GM23248 (cell line): Measurements from ENCODE around the gene BICRA. TPM values are rescaled to one million over a fixed set of nuclear protein-coding genes. Genes with fewer than 3 reads are reported as not detected.
"Not testable (repeated sequence)": the region's sequence is repeated elsewhere in the genome, so short reads cannot be mapped to it uniquely, and the experiment has no call there.

ENCODE experiments used
- DNase-seq: peaks from one replicate; pipeline ENCODE4 v3.0.0-alpha.2; 2015
- H2AFZ ChIP-seq: fragments of 200-600 bp; sonication (generic); 2 replicates; pipeline ENCODE4 v1.6.1; 2016; ENCODE audit warnings: antibody characterized with exemption
- H3F3A ChIP-seq: fragments of 200-600 bp; sonication (generic); 2 replicates; pipeline ENCODE4 v1.6.1; 2016; ENCODE audit warnings: mild to moderate bottlenecking, antibody characterized with exemption, mixed run types; ENCODE audit not compliant: insufficient read depth
- H3K27ac ChIP-seq: fragments of 200-600 bp; sonication (generic); 2 replicates; pipeline ENCODE4 v1.5.1; 2016; ENCODE audit warnings: mild to moderate bottlenecking
- H3K27me3 ChIP-seq: fragments of 200-600 bp; sonication (generic); replicated peaks from 2 replicates; pipeline ENCODE4 v1.6.1; 2016; ENCODE audit warnings: mild to moderate bottlenecking; ENCODE audit not compliant: insufficient read depth
- H3K36me3 ChIP-seq: fragments of 200-600 bp; sonication (generic); 2 replicates; pipeline ENCODE4 v1.6.1; 2016; ENCODE audit warnings: low read depth, mild to moderate bottlenecking
- H3K4me1 ChIP-seq: fragments of 200-600 bp; sonication (generic); 2 replicates; pipeline ENCODE4 v1.6.1; 2016; ENCODE audit warnings: mild to moderate bottlenecking; ENCODE audit not compliant: insufficient read depth
- H3K4me2 ChIP-seq: fragments of 200-600 bp; sonication (generic); one replicate; pipeline ENCODE4 v1.6.1; 2016; ENCODE audit warnings: mild to moderate bottlenecking; ENCODE audit not compliant: unreplicated experiment
- H3K4me3 ChIP-seq: fragments of 200-600 bp; sonication (generic); 2 replicates; pipeline ENCODE4 v1.5.1; 2016; ENCODE audit warnings: mild to moderate bottlenecking
- H3K79me2 ChIP-seq: fragments of 200-600 bp; sonication (generic); 2 replicates; pipeline ENCODE4 v1.6.1; 2016; ENCODE audit warnings: mild to moderate bottlenecking; ENCODE audit not compliant: insufficient read depth
- H3K9ac ChIP-seq: fragments of 200-600 bp; sonication (generic); 2 replicates; pipeline ENCODE4 v1.6.1; 2016; ENCODE audit warnings: mild to moderate bottlenecking
- H3K9me2 ChIP-seq: fragments of 200-600 bp; sonication (generic); 2 replicates; pipeline ENCODE4 v1.6.1; 2016; ENCODE audit warnings: mixed run types, mild to moderate bottlenecking, moderate library complexity; ENCODE audit not compliant: insufficient read depth
- H3K9me3 ChIP-seq: fragments of 200-600 bp; sonication (generic); one replicate; pipeline ENCODE4 v1.6.1; 2017; ENCODE audit warnings: low read depth
- H4K20me1 ChIP-seq: fragments of 200-600 bp; sonication (generic); 2 replicates; pipeline ENCODE4 v1.6.0; 2016; ENCODE audit not compliant: insufficient read depth
- EZH2 ChIP-seq: fragments of 200-600 bp; sonication (generic); IDR thresholded peaks from 2 replicates; pipeline ENCODE4 v1.6.1; 2018; ENCODE audit warnings: antibody characterized with exemption, mild to moderate bottlenecking; ENCODE audit not compliant: insufficient read depth, poor library complexity, severe bottlenecking
- EZH2phosphoT487 ChIP-seq: fragments of 200-600 bp; sonication (generic); IDR thresholded peaks from 2 replicates; pipeline ENCODE4 v1.6.1; 2018; ENCODE audit warnings: antibody characterized with exemption, moderate library complexity, mild to moderate bottlenecking, low read depth; ENCODE audit not compliant: insufficient read depth
- WGBS, 2 experiments: methylation state at CpG; one replicate each; pipeline ENCODE4 v1.1.6; 2015 to 2017; ENCODE audit warnings: low lambda C conversion rate in 2 of 2, low coverage in 1 of 2; ENCODE audit errors: missing lambda C conversion rate in 2 of 2; 5-methylcytosine and 5-hydroxymethylcytosine counted together
- in situ Hi-C: fragments of 300-500 bp; cut with MboI; formaldehyde crosslinking; loops from 2 replicates; pipeline ENCODE4 v1.15.0; 2020
- polyA plus RNA-seq: library from polyadenylated mRNA; unstranded; fragments of >200 nt; fragmentation: Nextera tagmentation; extraction: Ambion mirVana; gene quantifications from 2 replicates; pipeline ENCODE4 v1.2.1, GENCODE V29; 2016
- total RNA-seq: library from RNA; depleted of rRNA; stranded (reverse); fragments of >200 nt; shearing (Covaris generic); gene quantifications from 2 replicates; pipeline ENCODE4 v1.2.3, GENCODE V29; 2014

BICRA gene
- total and polyA plus RNA-seq, 2 experiments from 2014 or later = 0.86 to 1.1 TPM

- Histone ChIP-seq H3K79me2 (no peaks in the 10 kb centered on the region), H4K20me1 (no peaks in the 10 kb centered on the region), H3F3A (no peaks in the 10 kb centered on the region), H3K4me1 (0 out of 2 replicates have a peak, but pooled peaks cover 5% of the 10 kb centered on the region), H3K4me3 (no peak overlapping the region), H2AFZ (no peak overlapping the region), H3K27ac (no peak overlapping the region), H3K36me3 (no peaks in the 10 kb centered on the region), H3K9me3 (no peaks in the 10 kb centered on the region), H3K9ac (no peak overlapping the region), H3K4me2 (no peak overlapping the region), H3K9me2 (no peaks in the 10 kb centered on the region), H3K27me3 (no peaks in the 10 kb centered on the region)
- TF ChIP-seq EZH2 (no peak), EZH2phosphoT487 (no peak)
- no peak for DNase-seq
- 71 to 73% methylated on average over 5 to 6 of the region's 6 CpGs for WGBS, 2 experiments
- in situ Hi-C loops = no loop called here
Measured at GRCh38 chr19:47581605-47582319, 27.2 kb upstream of the BICRA start.

- Histone ChIP-seq H3K4me1 (0 out of 2 replicates have a peak, but pooled peaks cover 5% of the 10 kb centered on the region), H3K27me3 (no peaks in the 10 kb centered on the region), H3K36me3 (no peaks in the 10 kb centered on the region), H3K4me3 (no peak overlapping the region), H3K9me3 (no peaks in the 10 kb centered on the region), H3K27ac (no peak overlapping the region), H4K20me1 (no peaks in the 10 kb centered on the region), H3K9ac (no peak overlapping the region), H2AFZ (peak overlapping the region; percentile 45; the same call in 1 of the 2 replicates), H3K4me2 (no peak overlapping the region), H3K79me2 (no peaks in the 10 kb centered on the region), H3F3A (no peaks in the 10 kb centered on the region), H3K9me2 (no peaks in the 10 kb centered on the region)
- 45 to 48% methylated on average over 6 of the region's 6 CpGs for WGBS, 2 experiments
- no peak for TF ChIP-seq EZH2
- TF ChIP-seq EZH2phosphoT487 = no peak
- no peak for DNase-seq
- in situ Hi-C loops = no loop called here
Measured at GRCh38 chr19:47582320-47582909, 26.5 kb upstream of the BICRA start.

GRCh38 chr19:47583161-47583560 is 25.8 kb upstream of the BICRA start:
- H3K4me1 ChIP-seq, in situ Hi-C loops, DNase-seq, H2AFZ ChIP-seq, H3F3A ChIP-seq, H3K4me3 ChIP-seq, H3K27ac ChIP-seq, H3K9me2 ChIP-seq, H3K9me3 ChIP-seq, H3K9ac ChIP-seq, H3K4me2 ChIP-seq, H4K20me1 ChIP-seq, H3K27me3 ChIP-seq, H3K79me2 ChIP-seq, H3K36me3 ChIP-seq: not testable (repeated sequence)
- 79 to 86% methylated on average over 1 of the region's 1 CpG for WGBS, 2 experiments

- no peak overlapping the region for H2AFZ ChIP-seq
- H3K9me3 ChIP-seq = no peaks in the 10 kb centered on the region
- H3K9me2 ChIP-seq = no peaks in the 10 kb centered on the region
- no peaks in the 10 kb centered on the region for H3K27me3 ChIP-seq
- no peak for TF ChIP-seq EZH2
- TF ChIP-seq EZH2phosphoT487 = no peak
- no peak overlapping the region for H3K4me2 ChIP-seq
- WGBS, 2 experiments = 77 to 85% methylated on average over 4 of the region's 4 CpGs
- no peak overlapping the region for H3K9ac ChIP-seq
- H3K36me3 ChIP-seq = no peaks in the 10 kb centered on the region
- no peaks in the 10 kb centered on the region for H3K79me2 ChIP-seq
- 0 out of 2 replicates have a peak, but pooled peaks cover 5% of the 10 kb centered on the region for H3K4me1 ChIP-seq
- in situ Hi-C loops = no loop called here
- no peak overlapping the region for H3K27ac ChIP-seq
- H3F3A ChIP-seq = no peaks in the 10 kb centered on the region
- H4K20me1 ChIP-seq = no peaks in the 10 kb centered on the region
- H3K4me3 ChIP-seq = no peak overlapping the region
- DNase-seq = peak; percentile 25
Measured at GRCh38 chr19:47587295-47587694, 21.6 kb upstream of the BICRA start.
